Peyer's patch (tissue), 4 donors: ENCODE data around the gene HSBP1L1.

ENCODE experiments used
- POLR2A ChIP-seq, 2 donors: fragments of 450-650 bp; IDR thresholded peaks; one replicate each; pipeline ENCODE4 v1.5.1; 2017; ENCODE audit warnings: antibody characterized with exemption in 2 of 2, mild to moderate bottlenecking in 2 of 2, moderate library complexity in 2 of 2
- TF ChIP-seq, protein P1 (sequence below), 6 experiments: fragments of 450-650 bp in 4 of 6; fragments of 200-600 bp in 2 of 6; sonication (generic) in 1 of 6; IDR thresholded peaks; one replicate each; pipeline ENCODE4 v1.5.1; 2017 to 2019; ENCODE audit warnings: antibody characterized with exemption in 6 of 6, mild to moderate bottlenecking in 3 of 6, moderate library complexity in 1 of 6

DNA sequence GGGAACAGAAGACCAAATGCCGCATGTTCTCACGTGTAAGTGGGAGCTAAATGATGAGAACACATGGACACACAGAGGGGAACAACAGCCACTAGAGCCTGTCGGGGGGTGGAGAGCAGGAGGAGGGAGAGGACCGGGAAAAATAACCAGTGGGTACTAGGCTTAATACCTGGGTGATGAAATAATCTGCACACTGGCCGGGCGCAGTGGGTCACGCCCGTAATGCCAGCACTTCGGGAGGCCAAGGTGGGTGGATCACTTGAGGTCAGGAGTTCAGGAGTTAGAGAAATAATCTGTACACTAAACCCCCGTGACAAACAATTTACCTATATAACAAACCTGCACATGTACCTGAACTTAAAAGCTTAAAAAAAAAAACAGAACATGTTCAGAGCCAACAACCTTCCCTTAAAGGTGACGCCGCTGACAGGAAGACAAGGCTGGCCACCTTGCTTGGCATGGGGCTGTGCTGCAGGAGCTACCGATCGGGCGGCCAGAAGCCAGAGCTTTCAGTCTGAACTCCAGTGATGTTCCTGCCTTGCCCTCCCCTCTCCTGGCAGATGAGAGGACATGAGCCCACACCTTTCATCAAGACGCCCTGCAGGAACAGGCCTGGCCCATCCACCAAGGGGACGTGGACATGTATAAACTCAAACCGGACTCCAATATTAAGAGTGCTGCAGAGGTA lies 24.2 kb upstream of the HSBP1L1 start:
- TF ChIP-seq, protein P1, sequence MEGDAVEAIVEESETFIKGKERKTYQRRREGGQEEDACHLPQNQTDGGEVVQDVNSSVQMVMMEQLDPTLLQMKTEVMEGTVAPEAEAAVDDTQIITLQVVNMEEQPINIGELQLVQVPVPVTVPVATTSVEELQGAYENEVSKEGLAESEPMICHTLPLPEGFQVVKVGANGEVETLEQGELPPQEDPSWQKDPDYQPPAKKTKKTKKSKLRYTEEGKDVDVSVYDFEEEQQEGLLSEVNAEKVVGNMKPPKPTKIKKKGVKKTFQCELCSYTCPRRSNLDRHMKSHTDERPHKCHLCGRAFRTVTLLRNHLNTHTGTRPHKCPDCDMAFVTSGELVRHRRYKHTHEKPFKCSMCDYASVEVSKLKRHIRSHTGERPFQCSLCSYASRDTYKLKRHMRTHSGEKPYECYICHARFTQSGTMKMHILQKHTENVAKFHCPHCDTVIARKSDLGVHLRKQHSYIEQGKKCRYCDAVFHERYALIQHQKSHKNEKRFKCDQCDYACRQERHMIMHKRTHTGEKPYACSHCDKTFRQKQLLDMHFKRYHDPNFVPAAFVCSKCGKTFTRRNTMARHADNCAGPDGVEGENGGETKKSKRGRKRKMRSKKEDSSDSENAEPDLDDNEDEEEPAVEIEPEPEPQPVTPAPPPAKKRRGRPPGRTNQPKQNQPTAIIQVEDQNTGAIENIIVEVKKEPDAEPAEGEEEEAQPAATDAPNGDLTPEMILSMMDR (IDR thresholded peaks at IDR 0.05), result no peak
- no peak for TF ChIP-seq POLR2A (IDR thresholded peaks at IDR 0.05)
